Measurements from ENCODE around the gene ADD2.

The ADD2 gene

DNA sequence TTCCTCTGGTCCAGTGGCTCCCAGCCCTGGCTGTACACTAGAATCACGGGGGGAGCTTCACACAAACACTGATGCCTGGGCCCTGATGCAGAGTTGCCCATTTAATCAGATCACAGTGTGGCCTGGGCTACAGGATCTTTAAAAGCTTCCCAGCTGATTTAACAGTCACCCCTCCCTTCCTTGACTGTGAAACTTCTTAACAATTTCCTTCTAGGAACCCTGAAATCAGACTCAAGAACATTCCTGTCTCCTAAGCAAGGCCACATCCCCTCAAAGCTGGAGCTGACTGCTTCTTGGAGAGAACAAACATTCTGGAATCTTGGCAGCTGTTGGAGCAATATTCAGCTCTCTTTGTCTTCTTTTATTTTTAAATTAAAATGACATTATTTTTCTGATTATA, 88.7 kb downstream of the ADD2 start:
- DNase-seq (ENCODE audit: low read depth), result no peak
- H3K4me3 ChIP-seq (ENCODE audit: low read depth, low read length), result no peak overlapping the region
- TF ChIP-seq, protein P1, sequence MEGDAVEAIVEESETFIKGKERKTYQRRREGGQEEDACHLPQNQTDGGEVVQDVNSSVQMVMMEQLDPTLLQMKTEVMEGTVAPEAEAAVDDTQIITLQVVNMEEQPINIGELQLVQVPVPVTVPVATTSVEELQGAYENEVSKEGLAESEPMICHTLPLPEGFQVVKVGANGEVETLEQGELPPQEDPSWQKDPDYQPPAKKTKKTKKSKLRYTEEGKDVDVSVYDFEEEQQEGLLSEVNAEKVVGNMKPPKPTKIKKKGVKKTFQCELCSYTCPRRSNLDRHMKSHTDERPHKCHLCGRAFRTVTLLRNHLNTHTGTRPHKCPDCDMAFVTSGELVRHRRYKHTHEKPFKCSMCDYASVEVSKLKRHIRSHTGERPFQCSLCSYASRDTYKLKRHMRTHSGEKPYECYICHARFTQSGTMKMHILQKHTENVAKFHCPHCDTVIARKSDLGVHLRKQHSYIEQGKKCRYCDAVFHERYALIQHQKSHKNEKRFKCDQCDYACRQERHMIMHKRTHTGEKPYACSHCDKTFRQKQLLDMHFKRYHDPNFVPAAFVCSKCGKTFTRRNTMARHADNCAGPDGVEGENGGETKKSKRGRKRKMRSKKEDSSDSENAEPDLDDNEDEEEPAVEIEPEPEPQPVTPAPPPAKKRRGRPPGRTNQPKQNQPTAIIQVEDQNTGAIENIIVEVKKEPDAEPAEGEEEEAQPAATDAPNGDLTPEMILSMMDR (IDR thresholded peaks at IDR 0.05; ENCODE audit: low read depth, low read length), result no peak

DNA sequence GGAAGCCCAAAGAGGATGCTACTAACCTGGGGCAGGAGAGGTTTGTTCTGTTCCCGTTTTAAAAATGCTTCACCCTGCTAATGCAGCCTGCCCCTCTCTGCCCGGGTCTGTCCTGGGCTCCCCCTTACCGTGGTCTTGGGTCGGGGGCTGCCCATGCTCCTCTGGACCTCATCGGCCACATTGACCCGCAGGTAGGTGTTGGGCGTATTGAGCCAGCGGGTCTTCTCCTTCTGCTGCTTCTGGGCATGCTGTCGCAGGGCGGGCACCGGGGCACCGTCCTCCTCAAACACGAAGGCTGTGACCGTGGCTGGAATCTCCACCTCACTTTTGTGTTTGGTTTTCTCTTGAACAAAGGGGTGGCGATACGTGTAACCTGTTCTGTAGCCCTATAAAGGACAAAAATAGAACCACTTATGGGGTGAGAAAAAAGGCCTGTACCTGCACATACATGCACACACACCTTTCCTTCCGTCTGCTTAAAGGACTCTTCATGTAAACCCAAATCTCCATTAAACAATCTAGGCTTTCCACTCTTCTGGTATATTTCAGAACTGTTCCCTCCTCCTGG, 89.3 kb downstream of the ADD2 start:
- H3K4me3 ChIP-seq (ENCODE audit: low read depth, low read length), result no peak overlapping the region
- DNase-seq (ENCODE audit: low read depth), result no peak
- TF ChIP-seq MYC (IDR thresholded peaks at IDR 0.05; ENCODE audit: low read depth, low read length) (no peak), POLR2A (IDR thresholded peaks at IDR 0.05; ENCODE audit: extremely low read depth, insufficient read length) (no peak)
- TF ChIP-seq, protein P2, sequence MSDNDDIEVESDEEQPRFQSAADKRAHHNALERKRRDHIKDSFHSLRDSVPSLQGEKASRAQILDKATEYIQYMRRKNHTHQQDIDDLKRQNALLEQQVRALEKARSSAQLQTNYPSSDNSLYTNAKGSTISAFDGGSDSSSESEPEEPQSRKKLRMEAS (IDR thresholded peaks at IDR 0.05; ENCODE audit: low read depth, low read length), result no peak
- TF ChIP-seq, protein P1 (IDR thresholded peaks at IDR 0.05; ENCODE audit: low read depth, low read length), result no peak

DNA sequence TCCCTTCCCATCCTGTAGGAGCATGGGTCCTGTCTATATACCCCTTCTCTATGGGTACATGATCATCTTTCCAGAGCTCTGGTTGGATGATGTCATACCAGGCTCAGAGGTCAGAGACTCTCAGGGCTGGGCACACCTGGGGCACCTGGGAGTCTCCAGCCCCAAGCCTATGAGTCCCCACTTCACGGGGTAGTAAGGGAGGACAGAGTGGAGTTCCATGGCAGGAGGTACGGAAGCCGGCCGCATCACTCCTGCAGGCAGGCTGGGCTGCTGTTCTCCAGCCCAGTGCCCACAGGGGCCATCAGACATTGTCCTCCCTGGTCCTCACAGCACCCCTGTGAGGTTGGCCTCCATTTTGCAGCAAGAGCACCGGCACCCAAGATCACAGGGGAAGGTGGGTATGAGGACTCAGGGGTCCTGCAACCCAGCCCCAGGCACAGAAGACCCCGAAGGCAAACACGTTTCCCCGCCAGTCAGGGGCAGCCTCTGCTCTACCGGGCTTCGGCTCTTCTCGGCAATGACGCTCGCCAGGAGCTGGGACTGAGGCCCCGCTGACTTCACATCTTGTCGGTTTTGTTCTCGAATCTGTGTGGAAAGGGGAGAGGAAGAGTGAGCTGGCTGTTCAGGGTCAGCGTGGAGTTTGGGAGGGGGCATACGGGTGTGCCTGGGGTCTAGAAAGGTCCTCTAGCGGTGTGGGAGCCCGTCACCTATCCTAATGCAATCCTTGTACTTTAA, 91.5 kb downstream of the ADD2 start:
- DNase-seq (ENCODE audit: low read depth), result no peak
- TF ChIP-seq POLR2A (IDR thresholded peaks at IDR 0.05; ENCODE audit: extremely low read depth, insufficient read length) (no peak), MYC (IDR thresholded peaks at IDR 0.05; ENCODE audit: low read depth, low read length) (no peak)
- TF ChIP-seq, protein P1 (IDR thresholded peaks at IDR 0.05; ENCODE audit: low read depth, low read length), result no peak
- TF ChIP-seq, protein P2 (IDR thresholded peaks at IDR 0.05; ENCODE audit: low read depth, low read length), result no peak
- H3K4me3 ChIP-seq (ENCODE audit: low read depth, low read length), result no peak overlapping the region

DNA sequence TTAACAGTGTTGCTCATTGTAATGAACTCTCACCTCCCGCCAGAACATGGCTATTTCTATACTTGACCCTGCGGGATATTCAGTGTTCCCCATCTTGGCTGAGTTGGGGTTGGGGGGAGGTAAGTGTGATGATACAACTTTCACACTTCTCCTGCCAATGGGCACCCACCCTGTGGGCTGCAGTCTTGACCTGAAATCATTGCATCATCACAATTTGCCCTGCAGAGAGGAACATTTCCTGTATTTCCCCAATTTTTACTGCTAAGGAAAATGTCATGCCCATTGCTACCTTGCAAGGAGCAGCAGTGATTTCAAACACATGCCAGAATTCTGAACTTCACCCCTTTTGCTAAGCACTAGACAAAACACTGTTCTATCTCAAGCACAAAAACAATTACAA, 92.1 kb downstream of the ADD2 start:
- DNase-seq (ENCODE audit: low read depth), result no peak
- TF ChIP-seq, protein P2 (IDR thresholded peaks at IDR 0.05; ENCODE audit: low read depth, low read length), result no peak
- TF ChIP-seq POLR2A (IDR thresholded peaks at IDR 0.05; ENCODE audit: extremely low read depth, insufficient read length) (no peak), MYC (IDR thresholded peaks at IDR 0.05; ENCODE audit: low read depth, low read length) (no peak)
- TF ChIP-seq, protein P1 (IDR thresholded peaks at IDR 0.05; ENCODE audit: low read depth, low read length), result no peak
- no peak overlapping the region for H3K4me3 ChIP-seq (ENCODE audit: low read depth, low read length)

DNA sequence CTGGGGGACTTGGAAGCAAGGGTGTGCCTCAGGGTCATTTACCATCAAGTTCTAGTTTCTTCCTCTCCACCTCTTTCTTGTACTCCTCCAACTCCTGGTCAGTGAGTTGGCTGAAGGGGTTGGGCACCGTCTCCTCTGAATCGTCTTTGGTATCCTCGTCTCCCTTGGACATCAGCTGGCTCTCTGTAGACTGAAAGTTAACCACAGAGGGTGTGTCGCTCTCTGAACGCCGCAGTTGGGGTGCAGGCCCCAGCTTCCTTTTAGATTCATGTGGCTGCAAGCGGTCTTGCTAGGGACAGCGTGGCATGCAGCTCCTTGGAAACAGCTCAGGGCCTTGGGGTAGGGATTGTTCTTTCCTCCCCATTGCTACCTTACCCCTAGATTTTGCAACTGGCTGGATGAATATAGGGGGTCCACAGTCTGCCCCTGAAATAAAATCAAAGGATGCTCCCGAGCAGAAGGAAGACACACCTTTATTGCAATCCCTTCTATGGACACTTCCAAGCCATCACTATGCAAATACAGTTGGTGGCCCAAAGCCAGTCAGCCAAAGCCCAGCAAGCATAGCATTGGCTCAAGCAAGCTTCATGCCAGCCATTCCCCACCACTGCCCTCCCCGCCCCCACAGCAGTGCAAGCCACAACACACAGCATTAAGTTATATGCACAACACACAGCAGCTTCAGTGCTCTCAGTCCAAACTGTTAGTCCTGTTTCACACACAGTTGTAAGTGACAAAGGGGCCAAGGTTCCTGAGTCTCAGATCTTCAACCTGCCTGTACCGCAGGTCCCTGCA, 93.2 kb downstream of the ADD2 start:
- DNase-seq (ENCODE audit: low read depth), result no peak
- TF ChIP-seq, protein P2 (IDR thresholded peaks at IDR 0.05; ENCODE audit: low read depth, low read length), result no peak
- TF ChIP-seq MYC (IDR thresholded peaks at IDR 0.05; ENCODE audit: low read depth, low read length) (no peak), POLR2A (IDR thresholded peaks at IDR 0.05; ENCODE audit: extremely low read depth, insufficient read length) (no peak)
- TF ChIP-seq, protein P1 (IDR thresholded peaks at IDR 0.05; ENCODE audit: low read depth, low read length), result no peak
- no peak overlapping the region for H3K4me3 ChIP-seq (ENCODE audit: low read depth, low read length)

All from NB4 (cell line).